Keratinocyte (primary cell): ENCODE measurements around the gene NEGR1. TPM values are rescaled to one million over a fixed set of nuclear protein-coding genes. Genes with fewer than 3 reads are reported as not detected.

Experiments
- DNase-seq: peaks from one replicate; pipeline ENCODE4 v3.0.0-alpha.2; 2011; ENCODE audit warnings: low read depth, missing footprints, low spot score
- FAIRE-seq: peaks from 2 replicates; lab custom pipeline; 2011; peaks lifted over from hg19 to GRCh38; lab: Jason Lieb, UNC
- H2AFZ ChIP-seq: 2 replicates; pipeline ENCODE4 v1.6.0; 2012; ENCODE audit warnings: low read length, control low read depth, inconsistent platforms; ENCODE audit not compliant: control insufficient read depth
- H3K27ac ChIP-seq: 2 replicates; pipeline ENCODE4 v1.5.1; 2011; ENCODE audit warnings: low read length; ENCODE audit not compliant: control insufficient read depth, insufficient read depth
- H3K27me3 ChIP-seq: 3 replicates; pipeline ENCODE4 v1.6.0; 2011; ENCODE audit warnings: low read length; ENCODE audit not compliant: control insufficient read depth, insufficient read depth; ENCODE audit errors: extremely low read depth
- H3K36me3 ChIP-seq, 2 experiments: 2 replicates in 1 of 2; 3 replicates in 1 of 2; pipeline ENCODE4 v1.5.1; 2011; ENCODE audit warnings: low read length in 2 of 2, mild to moderate bottlenecking in 1 of 2; ENCODE audit not compliant: control insufficient read depth in 2 of 2, insufficient read depth in 2 of 2; ENCODE audit errors: extremely low read depth in 1 of 2
- H3K4me1 ChIP-seq: 3 replicates; pipeline ENCODE4 v1.5.1; 2011; ENCODE audit warnings: low read length; ENCODE audit not compliant: control insufficient read depth, insufficient read depth; ENCODE audit errors: extremely low read depth
- H3K4me2 ChIP-seq: 3 replicates; pipeline ENCODE4 v1.6.0; 2011; ENCODE audit warnings: low read depth, low read length; ENCODE audit not compliant: control insufficient read depth, insufficient read depth; ENCODE audit errors: extremely low read depth
- H3K4me3 ChIP-seq, 3 experiments: fragments of 200-600 bp in 1 of 3; sonication (generic) in 1 of 3; 2 replicates in 2 of 3; 3 replicates in 1 of 3; pipeline ENCODE4 v1.5.1; 2011 to 2016; ENCODE audit warnings: low read length in 3 of 3, mild to moderate bottlenecking in 3 of 3, control low read depth in 2 of 3, inconsistent platforms in 1 of 3, low read depth in 1 of 3, mixed read lengths in 1 of 3, mixed run types in 1 of 3, moderate library complexity in 1 of 3; ENCODE audit not compliant: control insufficient read depth in 2 of 3, insufficient read depth in 2 of 3; ENCODE audit errors: extremely low read depth in 1 of 3
- H3K79me2 ChIP-seq: 2 replicates; pipeline ENCODE4 v1.6.0; 2012; ENCODE audit warnings: low read length; ENCODE audit not compliant: control insufficient read depth, insufficient read depth
- H3K9ac ChIP-seq: 3 replicates; pipeline ENCODE4 v1.6.0; 2011; ENCODE audit warnings: low read length; ENCODE audit not compliant: control insufficient read depth, insufficient read depth; ENCODE audit errors: extremely low read depth
- H3K9me1 ChIP-seq: 3 replicates; pipeline ENCODE4 v1.6.0; 2011; ENCODE audit warnings: low read length; ENCODE audit not compliant: control insufficient read depth, insufficient read depth; ENCODE audit errors: extremely low read depth
- H3K9me3 ChIP-seq: 2 replicates; pipeline ENCODE4 v1.5.1; 2012; ENCODE audit warnings: low read depth, low read length; ENCODE audit not compliant: control insufficient read depth
- H4K20me1 ChIP-seq: 3 replicates; pipeline ENCODE4 v1.6.0; 2011; ENCODE audit warnings: low read length; ENCODE audit not compliant: control insufficient read depth, insufficient read depth; ENCODE audit errors: extremely low read depth
- CTCF ChIP-seq, 3 experiments: IDR thresholded peaks in 1 of 3; conservative IDR thresholded peaks in 1 of 3; optimal IDR thresholded peaks in 1 of 3; 2 replicates in 2 of 3; 3 replicates in 1 of 3; pipeline versions ENCODE3 to v1.5.1; 2011; ENCODE audit warnings: low read length in 3 of 3, mild to moderate bottlenecking in 3 of 3, moderate library complexity in 2 of 3, control low read depth in 1 of 3, inconsistent platforms in 1 of 3; ENCODE audit not compliant: insufficient read depth in 2 of 3; ENCODE audit errors: extremely low read depth in 1 of 3
- EZH2 ChIP-seq: IDR thresholded peaks from one replicate; pipeline ENCODE4 v1.6.1; 2012; ENCODE audit warnings: inconsistent platforms, mild to moderate bottlenecking, low read length, moderate library complexity
- dilution Hi-C: fragments of 300-500 bp; cut with MboI; formaldehyde crosslinking; loops from one replicate; pipeline ENCODE4 v1.7.0; 2020; ENCODE audit warnings: low sequenced_read_pairs; ENCODE audit not compliant: extremely low pct_ligation_motif_present
- polyA plus RNA-seq, 5 experiments: library from polyadenylated mRNA; depleted of rRNA in 3 of 5; stranded (reverse) in 3 of 5; stranded (forward) in 1 of 5; unstranded in 1 of 5; fragments of >200 nt; gene quantifications; 1 replicate in 1 of 5; 2 replicates in 3 of 5; 3 replicates in 1 of 5; pipeline versions ENCODE4 v1.2.1 to v1.2.3, GENCODE V29; 2011 to 2012; ENCODE audit warnings: missing spikeins in 2 of 5, low read depth in 1 of 5, low replicate concordance in 1 of 5

NEGR1 gene
- polyA plus RNA-seq, 1 donor (not counting 4 experiments of a cell fraction or from before 2014, with no cell fraction given): 1.6 TPM

DNA sequence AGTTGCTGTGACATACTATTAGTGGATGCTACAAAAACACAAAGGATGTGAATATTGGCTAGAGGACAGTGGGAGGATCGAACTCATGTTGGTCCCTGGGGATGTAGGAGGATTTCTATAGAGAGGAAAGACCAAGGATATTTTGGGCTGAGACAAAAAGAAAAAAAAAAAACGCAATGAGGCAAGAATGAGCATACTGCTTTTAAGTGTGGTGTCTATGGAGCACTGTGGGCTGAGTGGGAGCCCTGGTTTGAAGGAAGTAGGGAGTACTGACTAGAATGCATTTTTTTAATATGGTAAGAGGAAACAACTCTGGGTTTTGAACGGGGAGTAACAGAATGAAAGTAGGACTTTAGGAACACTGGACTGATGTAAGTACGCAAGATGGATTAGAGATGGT, 450.7 kb downstream of the NEGR1 start:
- no peaks in the 10 kb centered on the region for H3K27me3 ChIP-seq
- H3K4me1 ChIP-seq: no peaks in the 10 kb centered on the region
- TF ChIP-seq EZH2 (no peak), CTCF (optimal IDR thresholded peaks at IDR 0.05 in 1 of 3, IDR thresholded peaks at IDR 0.05 in 1 of 3, conservative IDR thresholded peaks at IDR 0.05 in 1 of 3; ENCODE audit: extremely low read depth in 1 of 3, insufficient read depth in 2 of 3, low read length in 3 of 3) (no peak)
- no peak overlapping the region for H3K27ac ChIP-seq
- no peak overlapping the region for H3K4me2 ChIP-seq
- H3K9ac ChIP-seq: no peak overlapping the region
- H4K20me1 ChIP-seq: no peaks in the 10 kb centered on the region
- FAIRE-seq (no peak), DNase-seq (no peak)
- no peaks in the 10 kb centered on the region for H3K9me1 ChIP-seq
- H3K79me2 ChIP-seq: no peaks in the 10 kb centered on the region
- no peak overlapping the region for H2AFZ ChIP-seq
- no peaks in the 10 kb centered on the region for H3K36me3 ChIP-seq
- no peaks in the 10 kb centered on the region for H3K9me3 ChIP-seq
- dilution Hi-C loops: no loop called here
- H3K4me3 ChIP-seq: no peak overlapping the region

GRCh38 chr1:71829346-71829745, 453.0 kb downstream of the NEGR1 start:
- no peak overlapping the region for H3K27ac ChIP-seq
- dilution Hi-C loops: no loop called here
- DNase-seq (no peak), FAIRE-seq (no peak)
- H3K9ac ChIP-seq: no peak overlapping the region
- no peaks in the 10 kb centered on the region for H3K79me2 ChIP-seq
- H2AFZ ChIP-seq: no peak overlapping the region
- H3K27me3 ChIP-seq: no peaks in the 10 kb centered on the region
- H3K4me1 ChIP-seq: no peaks in the 10 kb centered on the region
- no peaks in the 10 kb centered on the region for H4K20me1 ChIP-seq
- no peaks in the 10 kb centered on the region for H3K9me1 ChIP-seq
- H3K9me3 ChIP-seq: no peaks in the 10 kb centered on the region
- no peak overlapping the region for H3K4me2 ChIP-seq
- TF ChIP-seq CTCF (optimal IDR thresholded peaks at IDR 0.05 in 1 of 3, IDR thresholded peaks at IDR 0.05 in 1 of 3, conservative IDR thresholded peaks at IDR 0.05 in 1 of 3; ENCODE audit: extremely low read depth in 1 of 3, insufficient read depth in 2 of 3, low read length in 3 of 3) (no peak), EZH2 (no peak)
- H3K4me3 ChIP-seq: no peak overlapping the region
- no peaks in the 10 kb centered on the region for H3K36me3 ChIP-seq
